ENCODE data around the gene DPYD. TPM values are rescaled to one million over a fixed set of nuclear protein-coding genes. Genes with fewer than 3 reads are reported as not detected.

Gene DPYD
- total RNA-seq, 1 experiment from 2014 or later, result 24.5 TPM

GRCh38 chr1:97089173-97089572, 831.7 kb downstream of the DPYD start:
- H3K9me3 ChIP-seq, result no peaks in the 10 kb centered on the region

DNA sequence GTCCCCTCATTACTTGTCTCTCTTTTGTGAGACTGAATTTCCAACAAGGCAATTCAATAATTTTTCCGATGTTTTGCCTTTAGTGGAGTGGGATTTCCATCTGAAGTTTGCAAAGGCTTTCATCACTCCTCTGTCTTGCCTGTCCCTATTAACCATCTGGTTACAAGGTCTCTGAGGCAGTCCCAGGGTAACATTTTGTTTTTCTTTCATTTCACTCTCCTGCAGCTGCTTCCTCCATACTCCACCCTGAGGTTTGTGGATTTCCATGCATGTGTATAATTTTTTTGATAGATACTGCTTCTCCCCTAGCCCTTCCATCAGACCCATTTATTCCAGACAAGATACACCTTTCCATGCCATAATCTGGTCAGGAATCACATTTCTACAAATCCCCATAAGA, 832.4 kb downstream of the DPYD start:
- no peak for DNase-seq
- H3K27me3 ChIP-seq, result no peaks in the 10 kb centered on the region
- H3K9me3 ChIP-seq, result no peaks in the 10 kb centered on the region
- H3K4me3 ChIP-seq, result no peak overlapping the region
- H3K36me3 ChIP-seq, result no peaks in the 10 kb centered on the region; the same call in 1 of the 2 replicates

More at GRCh38 chr1:97089173-97089572, 831.7 kb downstream of the DPYD start:
- DNase-seq, result no peak
- Histone ChIP-seq H3K36me3 (no peaks in the 10 kb centered on the region; the same call in 1 of the 2 replicates), H3K4me3 (no peak overlapping the region), H3K27me3 (no peaks in the 10 kb centered on the region)

- no peak overlapping the region for H3K4me3 ChIP-seq
- no peaks in the 10 kb centered on the region; the same call in 1 of the 2 replicates for H3K36me3 ChIP-seq
- DNase-seq, result no peak
- H3K27me3 ChIP-seq, result no peaks in the 10 kb centered on the region
- no peaks in the 10 kb centered on the region for H3K9me3 ChIP-seq
Observed at GRCh38 chr1:97084546-97084945, 836.3 kb downstream of the DPYD start.

DNA sequence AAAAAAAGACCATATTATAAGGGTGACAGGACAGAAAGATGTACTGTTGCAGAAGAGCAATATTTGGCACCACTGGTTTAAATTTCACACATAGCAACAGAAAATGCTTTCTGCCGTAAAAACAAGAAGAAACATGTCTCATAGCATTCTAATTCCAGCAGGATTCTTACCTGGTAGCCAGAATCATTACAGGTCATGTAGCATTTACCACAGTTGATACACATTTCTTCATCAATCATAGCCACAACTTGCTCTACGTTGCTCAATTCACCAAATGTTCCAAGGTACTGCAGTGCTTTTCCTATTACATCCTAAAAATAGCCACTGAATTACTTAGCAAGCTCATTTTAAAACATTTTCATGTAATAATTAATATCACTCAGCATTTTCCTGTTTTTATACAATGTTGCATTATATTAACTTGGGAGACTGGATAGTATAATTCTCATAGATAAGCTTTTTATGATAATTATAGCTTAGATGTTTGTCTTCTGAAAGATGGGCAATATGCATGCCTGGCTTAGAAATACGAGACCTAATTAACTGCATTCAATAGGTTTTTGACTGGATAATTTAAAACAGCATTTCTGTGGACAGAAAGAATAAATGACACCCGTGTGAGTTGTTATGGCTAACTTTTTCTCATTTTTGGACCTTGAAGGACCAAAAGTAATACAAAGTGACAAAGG, 838.5 kb downstream of the DPYD start:
- DNase-seq, result no peak
- no peak overlapping the region for H3K4me3 ChIP-seq
- H3K9me3 ChIP-seq, result no peaks in the 10 kb centered on the region
- H3K27me3 ChIP-seq, result no peaks in the 10 kb centered on the region
- H3K36me3 ChIP-seq, result no peaks in the 10 kb centered on the region

DNA sequence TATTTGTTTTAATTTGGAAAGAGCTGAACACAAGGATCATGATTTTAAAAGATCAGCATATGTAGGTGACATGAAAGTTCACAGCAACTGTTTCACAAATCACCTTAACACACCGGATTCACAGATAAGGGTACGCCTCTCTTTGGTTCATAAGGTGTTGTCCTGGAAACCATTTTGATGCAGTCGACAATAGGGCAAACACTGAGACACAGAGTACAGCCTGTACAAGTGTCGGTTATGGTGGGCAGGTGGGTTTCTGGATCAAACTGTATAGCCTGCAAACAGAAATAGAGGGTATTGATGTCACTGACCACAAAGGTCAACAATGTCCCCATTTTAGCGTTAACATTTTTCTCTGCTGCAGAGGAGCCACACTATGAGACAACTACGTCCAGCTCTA, 842.0 kb downstream of the DPYD start:
- H3K36me3 ChIP-seq, result no peaks in the 10 kb centered on the region
- no peak overlapping the region for H3K4me3 ChIP-seq
- no peaks in the 10 kb centered on the region for H3K27me3 ChIP-seq
- no peaks in the 10 kb centered on the region for H3K9me3 ChIP-seq
- no peak for DNase-seq

DNA sequence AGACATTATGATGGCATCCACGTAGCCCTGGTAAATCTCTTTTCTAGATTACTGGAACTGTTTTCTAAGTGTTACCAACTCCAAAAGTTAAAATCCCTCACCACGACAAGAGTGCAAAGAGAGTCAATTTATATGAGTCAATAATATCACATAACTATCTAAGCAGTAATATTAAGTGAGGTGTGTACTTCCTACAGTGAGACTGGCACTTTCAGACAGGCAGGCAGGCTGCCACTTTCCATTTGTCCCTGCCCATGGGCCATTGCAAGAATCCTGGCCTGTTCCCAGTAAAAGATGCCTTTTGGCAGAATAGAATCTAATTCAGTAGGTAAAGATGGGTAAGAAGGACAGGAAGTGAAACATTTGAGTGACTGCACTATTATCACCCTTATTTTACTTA, 843.6 kb downstream of the DPYD start:
- H3K27me3 ChIP-seq, result no peaks in the 10 kb centered on the region
- no peak overlapping the region for H3K4me3 ChIP-seq
- no peaks in the 10 kb centered on the region for H3K9me3 ChIP-seq
- DNase-seq, result no peak
- H3K36me3 ChIP-seq, result no peaks in the 10 kb centered on the region

DNA sequence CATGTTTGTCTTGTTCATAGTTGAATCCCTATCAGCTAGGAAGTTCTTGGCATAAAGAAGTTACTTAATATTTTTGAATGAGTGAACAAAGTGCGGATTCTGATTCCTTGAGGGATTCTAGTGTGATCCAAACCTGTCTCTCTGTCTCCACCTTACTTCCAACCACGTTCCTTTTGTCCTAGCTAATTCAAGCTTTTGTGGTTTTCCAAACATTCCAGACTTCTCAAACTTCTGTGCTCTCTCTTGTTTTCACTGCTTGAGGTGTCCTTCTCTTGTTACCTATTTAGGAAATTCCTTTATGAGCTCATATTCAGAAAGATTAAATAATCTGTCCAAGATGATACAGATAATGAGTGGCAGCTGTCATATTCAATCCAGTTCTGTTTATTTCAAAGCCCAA, 846.1 kb downstream of the DPYD start:
- Histone ChIP-seq H3K27me3 (no peaks in the 10 kb centered on the region), H3K9me3 (no peaks in the 10 kb centered on the region), H3K4me3 (no peak overlapping the region), H3K36me3 (no peaks in the 10 kb centered on the region)
- DNase-seq, result no peak

- DNase-seq, result no peak
- Histone ChIP-seq H3K4me3 (no peak overlapping the region), H3K9me3 (no peaks in the 10 kb centered on the region), H3K36me3 (no peaks in the 10 kb centered on the region), H3K27me3 (no peaks in the 10 kb centered on the region)
Observed at GRCh38 chr1:97073936-97074335, 846.9 kb downstream of the DPYD start.

- Histone ChIP-seq H3K4me3 (no peak overlapping the region), H3K36me3 (no peaks in the 10 kb centered on the region), H3K9me3 (no peaks in the 10 kb centered on the region), H3K27me3 (no peaks in the 10 kb centered on the region)
- DNase-seq, result no peak
Observed at GRCh38 chr1:97073169-97073568, 847.7 kb downstream of the DPYD start.

- DNase-seq, result no peak
- Histone ChIP-seq H3K27me3 (no peaks in the 10 kb centered on the region), H3K4me3 (no peak overlapping the region), H3K36me3 (no peaks in the 10 kb centered on the region), H3K9me3 (no peaks in the 10 kb centered on the region)
Observed at GRCh38 chr1:97071173-97071572, 849.7 kb downstream of the DPYD start.

GRCh38 chr1:97070376-97070775, 850.5 kb downstream of the DPYD start:
- H3K27me3 ChIP-seq, result no peaks in the 10 kb centered on the region
- no peaks in the 10 kb centered on the region for H3K9me3 ChIP-seq
- H3K4me3 ChIP-seq, result no peak overlapping the region
- H3K36me3 ChIP-seq, result no peaks in the 10 kb centered on the region
- DNase-seq, result no peak

DNA sequence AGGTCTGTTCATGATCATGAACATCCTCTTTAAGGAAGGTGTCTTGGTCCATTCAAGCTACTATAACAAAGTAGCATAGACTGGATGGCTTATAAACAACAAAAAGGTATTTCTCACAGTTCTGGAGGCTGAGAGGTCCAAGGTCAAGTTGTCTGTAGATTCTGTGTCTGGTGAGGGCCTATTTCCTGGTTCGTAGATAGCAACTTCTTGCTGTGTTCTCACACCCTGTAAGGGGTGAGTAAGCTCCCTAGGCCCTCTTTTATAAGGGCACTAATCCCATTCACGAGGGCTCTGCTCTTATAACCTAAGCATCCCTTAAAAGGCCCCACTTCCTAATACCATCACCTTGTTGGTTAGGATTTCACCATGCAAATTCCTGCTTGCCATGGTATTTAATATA, 851.5 kb downstream of the DPYD start:
- H3K27me3 ChIP-seq, result no peaks in the 10 kb centered on the region
- H3K9me3 ChIP-seq, result no peaks in the 10 kb centered on the region
- H3K4me3 ChIP-seq, result no peak overlapping the region
- no peaks in the 10 kb centered on the region for H3K36me3 ChIP-seq
- no peak for DNase-seq

DNA sequence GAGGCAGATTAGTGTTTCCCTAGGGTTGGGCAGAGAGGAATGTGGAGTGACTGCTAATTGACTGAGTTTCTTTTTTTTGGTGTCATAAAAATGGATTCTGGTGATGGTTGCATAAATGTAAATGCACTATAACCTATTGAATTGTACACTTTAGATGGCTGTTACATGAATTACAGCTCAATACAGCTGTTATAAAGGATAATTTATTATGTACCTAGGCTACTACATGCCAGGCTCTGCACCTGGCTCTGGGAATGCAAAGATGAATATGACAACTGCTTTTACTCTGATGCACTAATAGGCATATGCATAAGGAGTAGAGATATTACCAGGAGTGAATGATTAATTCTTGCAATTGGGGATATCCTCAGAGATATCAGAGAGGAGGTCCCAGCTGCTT, 854.0 kb downstream of the DPYD start:
- Histone ChIP-seq H3K9me3 (no peaks in the 10 kb centered on the region), H3K27me3 (no peaks in the 10 kb centered on the region), H3K4me3 (no peak overlapping the region), H3K36me3 (no peaks in the 10 kb centered on the region)
- no peak for DNase-seq

- Histone ChIP-seq H3K4me3 (no peak overlapping the region), H3K27me3 (no peaks in the 10 kb centered on the region)
- DNase-seq, result no peak
Observed at GRCh38 chr1:97063532-97063931, 857.3 kb downstream of the DPYD start.

DNA sequence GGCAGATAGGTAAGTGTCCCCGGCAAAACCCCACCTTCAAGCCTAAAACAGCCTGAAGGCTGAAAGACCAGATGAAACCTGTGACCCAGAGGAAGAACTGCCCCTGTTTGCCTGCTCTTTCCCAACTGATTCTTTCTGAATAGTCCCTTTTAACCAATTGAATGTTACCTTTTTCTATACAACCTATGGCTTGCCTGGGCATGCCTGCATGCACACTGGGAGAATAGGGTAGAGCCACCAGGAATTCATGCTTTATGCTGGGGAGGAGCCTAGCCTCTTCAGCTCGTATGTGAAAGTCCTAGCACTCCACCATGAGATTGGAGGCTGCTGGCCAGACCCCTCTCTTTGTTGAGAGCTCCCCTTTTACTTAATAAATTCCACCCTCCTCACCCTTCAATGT, 859.2 kb downstream of the DPYD start:
- no peak for DNase-seq

More at GRCh38 chr1:97063532-97063931, 857.3 kb downstream of the DPYD start:
- no peaks in the 10 kb centered on the region; the same call in 1 of the 2 replicates for H3K9me3 ChIP-seq
- no peaks in the 10 kb centered on the region for H3K36me3 ChIP-seq

DNA sequence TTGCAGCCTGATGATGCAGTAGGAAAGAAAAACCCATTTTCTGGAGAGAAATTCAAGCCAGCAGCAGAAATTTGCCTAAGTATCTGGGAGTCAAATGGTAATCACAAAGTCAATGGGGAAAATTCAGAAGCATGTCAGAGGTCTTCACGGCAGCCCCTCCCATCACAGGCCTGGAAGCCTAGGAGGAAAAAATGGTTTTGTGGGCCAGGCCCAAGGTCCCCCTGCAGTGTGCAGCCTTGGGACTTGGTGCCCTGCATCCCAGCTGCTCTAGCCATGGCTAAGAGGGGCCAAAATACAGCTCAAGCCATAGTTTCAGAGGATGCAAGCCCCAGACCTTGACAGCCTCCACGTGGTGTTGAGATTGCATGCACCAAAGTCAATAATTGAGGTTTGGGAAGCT, 864.4 kb downstream of the DPYD start:
- no peak overlapping the region for H3K4me3 ChIP-seq
- H3K9me3 ChIP-seq, result peaks cover 13% of the 10 kb centered on the region
- H3K27me3 ChIP-seq, result no peaks in the 10 kb centered on the region
- no peaks in the 10 kb centered on the region for H3K36me3 ChIP-seq
- no peak for DNase-seq

More for the DNA sequence above, 859.2 kb downstream of the DPYD start:
- H3K36me3 ChIP-seq, result no peaks in the 10 kb centered on the region
- H3K4me3 ChIP-seq, result no peak overlapping the region
- no peaks in the 10 kb centered on the region for H3K27me3 ChIP-seq
- H3K9me3 ChIP-seq, result peaks cover 5% of the 10 kb centered on the region

DNA sequence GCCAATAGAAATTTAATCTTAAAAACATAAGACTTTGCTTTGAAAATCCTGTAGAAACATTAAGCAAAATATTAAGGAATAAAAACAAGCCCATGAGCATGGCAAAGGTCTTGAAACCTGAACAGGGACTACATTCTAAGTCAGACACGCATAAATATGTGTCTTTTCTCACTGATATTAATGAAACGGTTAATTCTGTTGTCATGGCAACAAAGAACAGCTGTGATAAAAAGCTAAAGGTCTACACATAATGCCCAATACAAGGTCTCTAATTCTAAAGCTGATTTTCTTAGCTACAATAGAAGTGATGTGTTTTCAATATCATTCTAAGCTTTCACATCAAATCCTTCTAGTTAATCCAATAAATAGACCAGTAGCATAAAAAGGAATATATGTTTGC, 867.6 kb downstream of the DPYD start:
- H3K4me3 ChIP-seq, result no peak overlapping the region
- no peaks in the 10 kb centered on the region for H3K36me3 ChIP-seq
- H3K27me3 ChIP-seq, result no peaks in the 10 kb centered on the region
- peaks cover 13% of the 10 kb centered on the region for H3K9me3 ChIP-seq
- no peak for DNase-seq

GRCh38 chr1:97051823-97052222, 869.0 kb downstream of the DPYD start:
- DNase-seq, result no peak
- H3K4me3 ChIP-seq, result no peak overlapping the region
- H3K36me3 ChIP-seq, result no peaks in the 10 kb centered on the region
- peaks cover 9% of the 10 kb centered on the region for H3K9me3 ChIP-seq
- H3K27me3 ChIP-seq, result no peaks in the 10 kb centered on the region

All from MG63 (cell line).